Vagina (tissue), 2 donors: ENCODE measurements around the gene JSRP1. TPM values are rescaled to one million over a fixed set of nuclear protein-coding genes. Genes with fewer than 3 reads are reported as not detected.
A peak's percentile ranks its signal among the peaks of the same experiment; 100 is the strongest.

Source experiments
- DNase-seq, 2 donors: peaks; one replicate each; pipeline ENCODE4 v3.0.0-alpha.2; 2017; ENCODE audit errors: extremely low spot score in 2 of 2
- H3K27ac ChIP-seq: fragments of 200-600 bp; sonication (generic); one replicate; pipeline ENCODE4 v1.5.1; 2019
- H3K27me3 ChIP-seq: fragments of 200-600 bp; sonication (generic); one replicate; pipeline ENCODE4 v1.5.1; 2019
- H3K36me3 ChIP-seq, 2 donors: fragments of 200-600 bp; sonication (generic); one replicate each; pipeline ENCODE4 v1.5.1; 2017 to 2019
- H3K4me1 ChIP-seq: fragments of 200-600 bp; sonication (generic); one replicate; pipeline ENCODE4 v1.5.1; 2019
- H3K4me3 ChIP-seq, 2 donors: fragments of 200-600 bp; sonication (generic); 1 replicate in 1 of 2; 2 replicates in 1 of 2; pipeline ENCODE4 v1.5.1; 2016 to 2019
- H3K9me3 ChIP-seq: fragments of 200-600 bp; sonication (generic); one replicate; pipeline ENCODE4 v1.5.1; 2019
- POLR2A ChIP-seq, 2 donors: fragments of 450-650 bp; IDR thresholded peaks; one replicate each; pipeline ENCODE4 v1.6.1; 2017; ENCODE audit warnings: antibody characterized with exemption in 2 of 2, mild to moderate bottlenecking in 2 of 2, moderate library complexity in 2 of 2
- POLR2AphosphoS5 ChIP-seq, 2 donors: sonication (generic); formaldehyde crosslinking; IDR thresholded peaks; one replicate each; pipeline ENCODE4 v1.9.0; 2017; ENCODE audit warnings: antibody characterized with exemption in 2 of 2, mild to moderate bottlenecking in 2 of 2, low read depth in 1 of 2; ENCODE audit not compliant: insufficient read depth in 1 of 2
- intact Hi-C: fragments of 100-400 bp; cut with DNase I; formaldehyde crosslinking; loops from one replicate; pipeline ENCODE4 v1.15.1; 2023
- total RNA-seq: library from RNA; depleted of rRNA; stranded (reverse); fragments of >200 nt; gene quantifications from one replicate; pipeline ENCODE4 v1.2.3, GENCODE V29; 2016
- TF ChIP-seq, protein P1 (sequence below), 3 experiments: fragments of 450-650 bp in 2 of 3; fragments of 200-600 bp in 1 of 3; sonication (generic) in 1 of 3; IDR thresholded peaks; one replicate each; pipeline ENCODE4 v1.5.1; 2017 to 2019; ENCODE audit warnings: antibody characterized with exemption in 3 of 3, mild to moderate bottlenecking in 2 of 3, moderate library complexity in 2 of 3

The JSRP1 gene
- total RNA-seq, 1 donor from 2014 or later, result not detected

DNA sequence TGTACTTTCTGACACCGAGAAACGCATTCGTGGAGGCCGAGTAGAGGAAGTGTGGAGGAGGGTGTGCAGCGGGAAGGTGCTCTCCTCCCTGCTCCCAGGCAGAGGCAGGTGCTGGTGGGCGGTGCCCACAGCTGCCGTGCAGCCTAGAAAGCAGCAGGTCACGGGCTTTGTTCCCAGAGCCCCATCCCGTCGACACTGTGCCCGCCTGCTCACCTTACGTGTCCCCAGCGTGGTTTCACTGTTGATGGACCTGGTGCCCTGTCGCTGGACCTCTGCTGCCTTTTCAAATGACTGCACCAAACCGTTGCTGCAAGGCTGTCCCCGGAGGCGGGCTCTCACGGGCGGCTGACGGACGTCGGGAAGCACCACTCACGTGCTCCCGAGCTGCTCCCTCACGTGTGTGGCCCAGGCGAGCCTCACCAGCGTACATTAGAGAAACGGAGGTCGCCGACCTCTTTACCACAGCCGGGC, 40.9 kb downstream of the JSRP1 start:
- H3K36me3 ChIP-seq, result peaks cover 3 to 74% of the 10 kb centered on the region in 2 donors
- intact Hi-C loops, result no loop called here

DNA sequence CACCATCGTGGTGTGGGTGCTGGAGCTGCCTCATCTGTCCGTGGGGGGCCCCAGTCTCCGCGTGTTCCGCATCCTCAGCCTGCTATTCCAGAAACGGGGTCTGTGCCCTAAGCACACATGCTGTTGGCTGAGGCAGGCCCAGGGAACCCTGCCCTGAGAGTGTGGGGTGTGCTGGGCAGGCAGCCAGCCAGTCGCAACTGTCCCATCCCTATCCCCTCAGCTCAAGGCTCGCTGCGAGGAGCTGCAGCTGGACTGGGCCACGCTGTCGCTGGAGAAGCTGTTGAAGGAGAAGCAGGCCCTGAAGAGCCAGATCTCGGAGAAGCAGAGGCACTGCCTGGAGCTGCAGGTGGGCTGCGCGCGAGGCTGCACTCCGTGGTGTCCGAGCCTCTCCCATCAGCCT, 42.0 kb downstream of the JSRP1 start:
- Histone ChIP-seq H3K9me3 (no peaks in the 10 kb centered on the region), H3K27me3 (no peaks in the 10 kb centered on the region), H3K36me3 (peaks cover 3 to 71% of the 10 kb centered on the region in 2 donors), H3K27ac (no peak overlapping the region), H3K4me1 (peaks cover 11% of the 10 kb centered on the region), H3K4me3 (no peak overlapping the region)
- intact Hi-C loops, result no loop called here
- DNase-seq, result no peak
- no peak for TF ChIP-seq POLR2AphosphoS5 (IDR thresholded peaks at IDR 0.05; ENCODE audit: insufficient read depth in 1 of 2, low read depth in 1 of 2)
- TF ChIP-seq, protein P1, sequence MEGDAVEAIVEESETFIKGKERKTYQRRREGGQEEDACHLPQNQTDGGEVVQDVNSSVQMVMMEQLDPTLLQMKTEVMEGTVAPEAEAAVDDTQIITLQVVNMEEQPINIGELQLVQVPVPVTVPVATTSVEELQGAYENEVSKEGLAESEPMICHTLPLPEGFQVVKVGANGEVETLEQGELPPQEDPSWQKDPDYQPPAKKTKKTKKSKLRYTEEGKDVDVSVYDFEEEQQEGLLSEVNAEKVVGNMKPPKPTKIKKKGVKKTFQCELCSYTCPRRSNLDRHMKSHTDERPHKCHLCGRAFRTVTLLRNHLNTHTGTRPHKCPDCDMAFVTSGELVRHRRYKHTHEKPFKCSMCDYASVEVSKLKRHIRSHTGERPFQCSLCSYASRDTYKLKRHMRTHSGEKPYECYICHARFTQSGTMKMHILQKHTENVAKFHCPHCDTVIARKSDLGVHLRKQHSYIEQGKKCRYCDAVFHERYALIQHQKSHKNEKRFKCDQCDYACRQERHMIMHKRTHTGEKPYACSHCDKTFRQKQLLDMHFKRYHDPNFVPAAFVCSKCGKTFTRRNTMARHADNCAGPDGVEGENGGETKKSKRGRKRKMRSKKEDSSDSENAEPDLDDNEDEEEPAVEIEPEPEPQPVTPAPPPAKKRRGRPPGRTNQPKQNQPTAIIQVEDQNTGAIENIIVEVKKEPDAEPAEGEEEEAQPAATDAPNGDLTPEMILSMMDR (IDR thresholded peaks at IDR 0.05), result no peak
- TF ChIP-seq POLR2A (IDR thresholded peaks at IDR 0.05), result no peak

More for the DNA sequence above, 40.9 kb downstream of the JSRP1 start:
- Histone ChIP-seq H3K27ac (no peak overlapping the region), H3K4me3 (no peak overlapping the region), H3K4me1 (peaks cover 11% of the 10 kb centered on the region), H3K9me3 (no peaks in the 10 kb centered on the region), H3K27me3 (no peaks in the 10 kb centered on the region)
- TF ChIP-seq POLR2A (IDR thresholded peaks at IDR 0.05) (no peak), POLR2AphosphoS5 (IDR thresholded peaks at IDR 0.05; ENCODE audit: insufficient read depth in 1 of 2, low read depth in 1 of 2) (no peak)
- TF ChIP-seq, protein P1 (IDR thresholded peaks at IDR 0.05), result no peak
- no peak for DNase-seq

DNA sequence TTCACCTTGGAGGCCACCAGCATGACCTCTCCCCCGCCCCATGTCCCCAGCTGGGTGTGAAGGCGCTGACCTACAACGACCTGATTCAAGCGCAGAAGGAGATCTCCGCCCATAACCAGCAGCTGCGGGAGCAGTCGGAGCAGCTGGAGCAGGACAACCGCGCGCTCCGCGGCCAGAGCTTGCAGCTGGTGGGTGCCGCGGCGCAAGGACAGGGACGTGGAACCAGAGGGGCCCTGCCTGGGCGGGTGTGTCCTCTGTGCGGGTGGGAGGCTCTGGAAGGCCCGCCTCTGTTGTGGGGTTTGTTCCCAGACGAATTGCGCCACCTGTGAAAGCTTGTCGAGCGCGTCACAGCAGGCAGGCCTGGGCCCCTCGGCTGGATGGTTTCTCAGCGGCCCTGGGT, 42.4 kb downstream of the JSRP1 start:
- intact Hi-C loops, result no loop called here
- Histone ChIP-seq H3K9me3 (no peaks in the 10 kb centered on the region), H3K27me3 (no peaks in the 10 kb centered on the region), H3K4me3 (no peak overlapping the region), H3K27ac (peak overlapping the region; percentile 15), H3K36me3 (peaks cover 3 to 66% of the 10 kb centered on the region in 2 donors), H3K4me1 (peaks cover 11% of the 10 kb centered on the region)
- TF ChIP-seq, protein P1 (IDR thresholded peaks at IDR 0.05), result no peak
- TF ChIP-seq POLR2AphosphoS5 (IDR thresholded peaks at IDR 0.05; ENCODE audit: insufficient read depth in 1 of 2, low read depth in 1 of 2), result peak in 1 of 2 donors; percentile 6
- TF ChIP-seq POLR2A (IDR thresholded peaks at IDR 0.05), result no peak
- DNase-seq, result no peak

DNA sequence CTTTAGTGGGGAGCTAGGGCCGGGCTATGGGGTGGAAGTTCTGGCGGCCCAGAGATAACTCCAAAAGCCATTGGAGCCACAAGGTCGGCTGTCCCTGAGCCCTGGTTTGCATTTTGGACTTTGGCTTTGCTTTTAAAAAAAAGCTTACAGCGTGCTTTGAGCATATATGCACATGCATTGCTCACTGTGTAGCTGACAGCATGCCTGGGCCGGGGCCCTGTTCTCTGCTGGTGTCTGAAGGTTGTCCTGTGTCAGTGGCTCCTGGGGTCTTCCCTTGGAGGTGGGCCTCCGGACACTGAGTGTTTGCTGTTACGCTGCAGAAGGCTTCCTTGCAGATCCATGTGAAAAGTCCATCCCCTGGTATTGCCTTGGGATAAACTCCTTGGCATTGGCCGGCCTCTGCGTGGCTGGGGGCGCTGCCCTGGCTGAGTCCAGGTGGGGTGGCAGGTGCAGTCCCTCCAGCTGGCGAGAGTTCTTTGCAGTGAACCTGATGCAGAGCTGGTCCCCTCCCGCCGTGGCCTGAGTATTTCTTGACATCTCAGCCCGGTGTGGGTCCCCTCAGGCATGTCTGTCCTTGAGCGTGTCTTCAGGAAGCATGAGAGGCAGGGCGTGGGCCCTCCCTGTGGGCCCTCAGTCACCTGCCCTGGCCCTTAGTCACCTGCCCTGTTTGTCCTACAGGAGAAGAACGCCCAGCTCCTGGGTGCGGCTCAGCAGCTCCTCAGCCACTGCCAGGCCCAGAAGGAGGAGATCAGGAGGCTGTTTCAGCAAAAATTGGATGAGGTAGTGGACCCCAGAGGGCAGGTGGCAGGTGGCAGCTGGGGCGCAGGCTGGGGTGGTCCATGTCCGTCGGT, 43.1 kb downstream of the JSRP1 start:
- Histone ChIP-seq H3K4me1 (peaks cover 15% of the 10 kb centered on the region), H3K9me3 (no peaks in the 10 kb centered on the region), H3K36me3 (peaks cover 3 to 62% of the 10 kb centered on the region in 2 donors), H3K27ac (peak overlapping the region; percentile 15), H3K4me3 (no peak overlapping the region), H3K27me3 (no peaks in the 10 kb centered on the region)
- no peak for DNase-seq
- no peak for TF ChIP-seq POLR2AphosphoS5 (IDR thresholded peaks at IDR 0.05; ENCODE audit: insufficient read depth in 1 of 2, low read depth in 1 of 2)
- no peak for TF ChIP-seq POLR2A (IDR thresholded peaks at IDR 0.05)
- TF ChIP-seq, protein P1 (IDR thresholded peaks at IDR 0.05), result no peak
- intact Hi-C loops, result no loop called here
